Measurements from ENCODE around the gene KRTAP10-4.
A peak's percentile ranks its signal among the peaks of the same experiment; 100 is the strongest.

KRTAP10-4 gene

DNA sequence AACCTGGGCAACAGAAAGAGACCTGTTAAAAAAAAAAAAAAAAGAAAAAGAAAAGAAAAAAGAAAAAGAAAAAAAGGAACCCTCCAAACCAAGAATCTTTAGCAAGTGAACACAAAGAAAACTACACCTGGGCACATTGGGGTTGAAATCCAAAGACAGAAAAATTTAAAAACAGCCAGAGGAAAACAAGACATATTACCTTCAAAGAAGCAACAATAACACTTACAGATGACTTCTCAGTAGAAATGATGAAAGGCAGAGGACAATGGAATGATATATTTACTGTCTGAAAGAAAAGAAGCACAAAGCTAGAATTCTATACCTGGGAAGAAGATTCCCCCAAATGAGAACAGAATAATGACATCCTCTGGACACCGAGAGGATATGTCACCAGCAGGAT, 30.8 kb upstream of the KRTAP10-4 start:
- Histone ChIP-seq H3K27ac (ENCODE audit: low read length) (no peak overlapping the region), H4K20me1 (ENCODE audit: insufficient read depth, low read length) (no peaks in the 10 kb centered on the region), H3K4me3 (ENCODE audit: low read depth in 1 of 2, low read length in 2 of 2) (no peak overlapping the region), H3K4me2 (ENCODE audit: insufficient read depth, low read length) (no peak overlapping the region), H2AFZ (ENCODE audit: low read depth, low read length) (no peak overlapping the region), H3K36me3 (ENCODE audit: insufficient read depth, low read length) (no peaks in the 10 kb centered on the region), H3K27me3 (ENCODE audit: insufficient read depth, low read length, poor library complexity) (peaks cover 3% of the 10 kb centered on the region), H3K79me2 (ENCODE audit: insufficient read depth, low read length) (no peaks in the 10 kb centered on the region), H3K9me3 (ENCODE audit: insufficient read depth, low read length, severe bottlenecking) (no peaks in the 10 kb centered on the region), H3K4me1 (ENCODE audit: insufficient read depth, low read length) (no peaks in the 10 kb centered on the region), H3K9ac (ENCODE audit: low read depth, low read length) (no peak overlapping the region)
- DNase-seq, result no peak
- ATAC-seq (ENCODE audit: insufficient read depth, low read depth), result no peak
- no peak for TF ChIP-seq CTCF (IDR thresholded peaks at IDR 0.05; ENCODE audit: borderline replicate concordance, extremely low read depth, low read length, poor library complexity, severe bottlenecking)
- no peak for TF ChIP-seq EZH2 (IDR thresholded peaks at IDR 0.05; ENCODE audit: borderline replicate concordance, low read depth, low read length, severe bottlenecking)

DNA sequence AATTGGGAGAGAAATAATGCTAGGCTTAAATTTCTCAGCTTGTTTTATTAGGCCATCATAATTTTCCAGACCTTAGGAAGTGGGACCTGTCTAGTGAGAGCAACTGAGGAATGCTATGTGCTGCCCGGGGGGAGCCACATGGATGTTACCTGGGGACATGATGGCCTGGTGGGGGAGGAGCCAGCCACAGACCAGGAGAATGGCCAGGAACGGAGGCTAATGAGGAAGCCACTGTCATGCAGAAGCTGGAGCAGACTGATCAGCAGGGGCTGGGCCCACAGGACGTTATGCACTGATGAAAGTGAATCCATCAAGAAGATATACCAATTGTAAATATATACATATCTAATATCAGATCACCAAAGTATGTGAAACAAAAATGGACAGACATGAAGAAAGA, 29.0 kb upstream of the KRTAP10-4 start:
- H3K4me2 ChIP-seq (ENCODE audit: insufficient read depth, low read length), result no peak overlapping the region
- H3K9me3 ChIP-seq (ENCODE audit: insufficient read depth, low read length, severe bottlenecking), result no peaks in the 10 kb centered on the region
- DNase-seq (no peak), ATAC-seq (ENCODE audit: insufficient read depth, low read depth) (no peak)
- H3K9ac ChIP-seq (ENCODE audit: low read depth, low read length), result no peak overlapping the region
- no peak overlapping the region for H3K27ac ChIP-seq (ENCODE audit: low read length)
- H3K4me3 ChIP-seq (ENCODE audit: low read depth in 1 of 2, low read length in 2 of 2), result no peak overlapping the region
- TF ChIP-seq CTCF (IDR thresholded peaks at IDR 0.05; ENCODE audit: borderline replicate concordance, extremely low read depth, low read length, poor library complexity, severe bottlenecking) (no peak), EZH2 (IDR thresholded peaks at IDR 0.05; ENCODE audit: borderline replicate concordance, low read depth, low read length, severe bottlenecking) (no peak)
- no peak overlapping the region for H2AFZ ChIP-seq (ENCODE audit: low read depth, low read length)
- peaks cover 3% of the 10 kb centered on the region for H3K27me3 ChIP-seq (ENCODE audit: insufficient read depth, low read length, poor library complexity)
- no peaks in the 10 kb centered on the region for H3K36me3 ChIP-seq (ENCODE audit: insufficient read depth, low read length)
- H4K20me1 ChIP-seq (ENCODE audit: insufficient read depth, low read length), result 0 out of 2 replicates have a peak, but pooled peaks cover 2% of the 10 kb centered on the region
- no peaks in the 10 kb centered on the region for H3K79me2 ChIP-seq (ENCODE audit: insufficient read depth, low read length)
- no peaks in the 10 kb centered on the region for H3K4me1 ChIP-seq (ENCODE audit: insufficient read depth, low read length)

DNA sequence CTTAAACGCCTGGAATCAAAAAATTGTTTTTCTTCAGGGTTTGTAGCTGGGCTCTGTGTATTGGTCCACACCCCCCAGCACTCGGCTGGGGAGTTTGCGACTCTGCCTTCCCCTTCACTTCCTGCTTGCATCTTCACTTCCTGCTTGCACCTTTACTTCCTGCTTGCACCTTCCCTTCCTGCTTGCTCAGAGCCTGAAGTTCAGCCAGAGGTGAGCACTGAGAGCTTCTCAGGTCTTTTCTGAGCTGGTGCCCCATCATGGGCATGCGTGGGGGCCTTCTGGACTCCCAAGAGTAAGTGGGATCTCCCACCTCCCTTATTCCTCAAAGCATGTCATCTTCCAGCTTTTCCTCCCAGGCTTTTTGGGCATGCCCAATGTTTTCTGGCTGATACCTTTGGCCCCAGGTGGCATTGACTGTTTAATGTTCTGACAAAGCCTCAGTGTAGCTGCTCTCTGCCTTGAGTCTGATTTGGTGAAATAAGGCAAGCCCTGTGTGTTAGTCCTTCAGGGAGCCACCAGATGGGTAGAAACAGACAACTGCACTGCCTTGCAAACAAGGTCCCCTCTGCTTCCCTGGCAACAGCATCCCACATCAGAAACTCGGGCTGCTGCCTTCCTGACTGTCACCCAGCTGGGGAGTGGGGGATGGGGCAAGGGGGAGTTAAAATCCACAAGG, 25.7 kb upstream of the KRTAP10-4 start:
- TF ChIP-seq CTCF (IDR thresholded peaks at IDR 0.05; ENCODE audit: borderline replicate concordance, extremely low read depth, low read length, poor library complexity, severe bottlenecking), result no peak
- no peak overlapping the region for H3K27ac ChIP-seq (ENCODE audit: low read length)
- peak; percentile 22 for DNase-seq

More for the DNA sequence above, 25.7 kb upstream of the KRTAP10-4 start:
- Histone ChIP-seq H3K4me2 (ENCODE audit: insufficient read depth, low read length) (no peak overlapping the region), H3K9ac (ENCODE audit: low read depth, low read length) (no peak overlapping the region), H3K9me3 (ENCODE audit: insufficient read depth, low read length, severe bottlenecking) (no peaks in the 10 kb centered on the region), H4K20me1 (ENCODE audit: insufficient read depth, low read length) (0 out of 2 replicates have a peak, but pooled peaks cover 3% of the 10 kb centered on the region), H2AFZ (ENCODE audit: low read depth, low read length) (no peak overlapping the region), H3K27me3 (ENCODE audit: insufficient read depth, low read length, poor library complexity) (peaks cover 3% of the 10 kb centered on the region), H3K4me3 (ENCODE audit: low read depth in 1 of 2, low read length in 2 of 2) (no peak overlapping the region), H3K4me1 (ENCODE audit: insufficient read depth, low read length) (no peaks in the 10 kb centered on the region), H3K79me2 (ENCODE audit: insufficient read depth, low read length) (no peaks in the 10 kb centered on the region), H3K36me3 (ENCODE audit: insufficient read depth, low read length) (no peaks in the 10 kb centered on the region)
- peak; percentile 53; the same call in 2 of the 3 replicates for ATAC-seq (ENCODE audit: insufficient read depth, low read depth)

Measured in DND-41 (cell line).